Endometrial microvascular endothelial cells (primary cell): ENCODE results near the gene PRR14L. TPM values are rescaled to one million over a fixed set of nuclear protein-coding genes. Genes with fewer than 3 reads are reported as not detected.
"Not testable (repeated sequence)": the region's sequence is repeated elsewhere in the genome, so short reads cannot be mapped to it uniquely, and the experiment has no call there.

Experiments
- in situ Hi-C: cut with HindIII; loops from 2 replicates; pipeline ENCODE4 v1.10.0; 2017; ENCODE audit warnings: low sequenced_read_pairs, low pct_unique_long_range_greater_than_20kb; ENCODE audit errors: inconsistent ontology term
- total RNA-seq: library from RNA; depleted of rRNA; stranded (reverse); fragments of >200 nt; gene quantifications from one replicate; pipeline ENCODE4 v1.2.3, GENCODE V29; 2015; ENCODE audit errors: inconsistent ontology term

PRR14L gene
- 10.1 TPM for total RNA-seq

GRCh38 chr22:31749636-31750364 lies at the start of gene PRR14L:
TSS of gene PRR14L (minus strand) at chr22:31750132. CDS start at chr22:31738860, 11,272 bp downstream.
- in situ Hi-C loops = no loop called here

GRCh38 chr22:31799358-31799757 lies 49.4 kb upstream of the PRR14L start:
- in situ Hi-C loops = not testable (repeated sequence)

GRCh38 chr22:31790240-31790639 lies 40.3 kb upstream of the PRR14L start:
- in situ Hi-C loops = no loop called here

- in situ Hi-C loops = no loop called here
These were observed 39.9 kb upstream of the PRR14L start for GRCh38 chr22:31789803-31790202.

- in situ Hi-C loops = no loop called here
These were observed 26.3 kb upstream of the PRR14L start for GRCh38 chr22:31776231-31776630.

- in situ Hi-C loops = no loop called here
These were observed 23.5 kb upstream of the PRR14L start for GRCh38 chr22:31773416-31773815.

- in situ Hi-C loops = no loop called here
These were observed 18.6 kb upstream of the PRR14L start for GRCh38 chr22:31768422-31769059.

GRCh38 chr22:31764785-31765184 lies 14.9 kb upstream of the PRR14L start:
- in situ Hi-C loops = no loop called here

GRCh38 chr22:31758860-31759259 lies 8.9 kb upstream of the PRR14L start:
- in situ Hi-C loops = not testable (repeated sequence)

- in situ Hi-C loops = no loop called here
These were observed 7.3 kb upstream of the PRR14L start for GRCh38 chr22:31757265-31757664.

- in situ Hi-C loops = no loop called here
These were observed 4.9 kb upstream of the PRR14L start for GRCh38 chr22:31754813-31755212.

- in situ Hi-C loops = no loop called here
These were observed 3.9 kb upstream of the PRR14L start, which contains the start of gene DEPDC5 for GRCh38 chr22:31753634-31754501. TSS of gene DEPDC5 (plus strand) at chr22:31754019. CDS start at chr22:31754922, 903 bp downstream.

- in situ Hi-C loops = no loop called here
These were observed 3.2 kb upstream of the PRR14L start for GRCh38 chr22:31753005-31753633.

GRCh38 chr22:31752096-31752847 lies 2.3 kb upstream of the PRR14L start:
- in situ Hi-C loops = no loop called here

GRCh38 chr22:31750365-31751284 lies 693 bp upstream of the PRR14L start:
- in situ Hi-C loops = no loop called here

GRCh38 chr22:31748490-31748889 lies 1.4 kb downstream of the PRR14L start:
- in situ Hi-C loops = no loop called here

GRCh38 chr22:31747441-31747840 lies 2.5 kb downstream of the PRR14L start:
- in situ Hi-C loops = no loop called here
